COLO829 (cell line): ENCODE data around the gene AP3D1.

Experiments
- DNase-seq: peaks from one replicate; pipeline ENCODE4 v3.0.0; 2012; ENCODE audit warnings: low spot score

AP3D1 gene

DNA sequence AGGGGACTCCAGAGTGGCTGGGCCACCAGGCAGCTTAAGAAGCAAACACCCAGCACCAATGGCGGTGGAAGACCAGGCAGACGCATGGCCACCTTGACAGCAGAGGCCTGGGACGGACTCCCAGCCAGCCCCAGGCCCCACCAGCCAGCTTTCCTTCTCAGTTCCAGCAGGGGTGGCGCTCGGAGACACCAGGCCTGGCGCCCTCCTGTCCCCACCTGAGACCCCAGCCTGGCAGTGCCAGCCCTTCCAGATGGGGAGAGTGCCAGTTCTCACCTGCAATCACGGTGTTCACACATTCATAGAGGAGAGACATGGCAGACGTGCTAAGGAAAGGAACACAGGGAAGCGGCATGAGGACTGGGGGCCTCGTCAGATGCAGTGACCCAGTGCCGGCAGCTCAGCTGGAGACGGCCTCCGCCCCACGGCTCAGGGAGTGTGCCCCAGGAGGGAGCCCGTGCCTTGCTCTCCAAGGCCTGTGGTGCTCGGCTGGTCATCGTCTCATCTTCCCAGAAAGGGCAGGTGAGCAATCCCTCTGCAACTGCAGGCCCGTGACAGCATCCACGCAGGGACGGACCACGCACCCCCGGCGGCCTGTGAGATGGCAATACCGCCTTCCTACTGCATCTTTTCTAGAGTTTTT is 24.4 kb downstream of the AP3D1 start:
- no peak for DNase-seq

DNA sequence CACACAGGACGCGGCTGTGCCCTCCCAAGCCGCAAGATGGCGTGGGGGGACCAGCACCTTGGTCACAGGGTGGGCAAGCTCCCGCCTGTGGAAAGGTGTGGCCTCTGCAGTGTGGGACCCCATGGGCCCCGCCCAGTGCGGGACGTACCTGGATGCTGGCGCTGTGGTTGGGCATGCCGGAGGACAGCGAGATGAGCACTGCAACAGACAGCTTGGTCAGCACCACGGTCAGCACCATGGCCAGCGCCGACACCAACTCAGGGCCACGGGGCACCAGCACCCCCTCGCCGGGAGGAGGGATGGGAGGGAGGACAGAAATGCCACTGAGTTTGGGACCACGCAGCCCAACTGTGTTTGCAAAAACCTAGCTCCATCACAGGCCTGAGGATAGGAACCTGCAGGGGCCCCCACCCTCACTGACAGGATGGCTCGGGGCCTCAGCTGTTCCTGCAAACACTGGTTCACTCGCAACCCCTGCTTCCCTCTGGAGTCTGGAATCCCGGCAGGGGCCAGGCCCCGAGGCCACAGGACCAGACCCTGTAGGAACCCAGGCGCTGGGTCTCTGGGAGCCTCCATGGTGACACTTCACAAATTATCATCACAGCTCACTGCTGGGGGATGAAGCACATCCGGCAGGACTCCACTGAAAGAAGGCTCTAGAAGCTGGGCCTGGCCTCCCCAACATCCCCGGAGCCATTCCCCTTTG is 27.5 kb downstream of the AP3D1 start:
- DNase-seq: no peak

DNA sequence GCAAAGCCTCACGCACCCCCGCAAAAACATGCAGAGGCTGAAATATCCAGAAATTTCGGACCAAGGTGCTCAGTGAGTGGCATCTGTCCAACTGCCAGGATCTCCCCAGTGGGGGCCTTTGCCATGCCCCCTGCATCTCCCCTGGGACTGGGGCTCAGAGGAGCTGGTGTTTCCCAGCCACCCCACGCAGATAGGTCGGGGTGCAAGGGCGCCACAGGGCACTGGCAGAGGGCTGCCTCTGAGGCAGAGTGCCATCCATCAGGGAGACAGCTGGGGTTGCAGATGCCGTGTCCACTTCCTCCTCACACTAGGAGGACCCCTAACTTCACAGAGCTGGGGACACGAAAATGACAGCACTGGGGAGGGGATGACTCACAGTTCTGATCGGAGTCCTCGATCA is 28.4 kb downstream of the AP3D1 start:
- no peak for DNase-seq

DNA sequence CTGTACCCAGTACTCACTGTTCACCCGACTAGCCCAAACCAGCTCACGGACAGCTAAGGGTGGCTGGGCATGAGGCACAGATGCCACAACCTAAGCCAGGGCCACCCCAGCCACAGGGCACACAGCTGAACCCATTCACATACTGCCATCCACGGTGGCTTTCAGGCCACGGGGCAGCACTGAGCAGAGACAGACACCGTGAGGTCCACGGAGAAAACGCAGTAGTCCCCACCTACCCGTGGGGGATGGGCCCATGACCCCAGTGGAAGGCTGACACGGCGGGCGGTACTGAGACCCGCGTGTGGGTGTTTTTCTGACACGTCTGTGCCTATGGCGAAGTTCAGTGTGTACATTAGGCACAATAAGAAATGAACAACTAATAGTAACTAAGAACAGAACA is 29.1 kb downstream of the AP3D1 start:
- no peak for DNase-seq

DNA sequence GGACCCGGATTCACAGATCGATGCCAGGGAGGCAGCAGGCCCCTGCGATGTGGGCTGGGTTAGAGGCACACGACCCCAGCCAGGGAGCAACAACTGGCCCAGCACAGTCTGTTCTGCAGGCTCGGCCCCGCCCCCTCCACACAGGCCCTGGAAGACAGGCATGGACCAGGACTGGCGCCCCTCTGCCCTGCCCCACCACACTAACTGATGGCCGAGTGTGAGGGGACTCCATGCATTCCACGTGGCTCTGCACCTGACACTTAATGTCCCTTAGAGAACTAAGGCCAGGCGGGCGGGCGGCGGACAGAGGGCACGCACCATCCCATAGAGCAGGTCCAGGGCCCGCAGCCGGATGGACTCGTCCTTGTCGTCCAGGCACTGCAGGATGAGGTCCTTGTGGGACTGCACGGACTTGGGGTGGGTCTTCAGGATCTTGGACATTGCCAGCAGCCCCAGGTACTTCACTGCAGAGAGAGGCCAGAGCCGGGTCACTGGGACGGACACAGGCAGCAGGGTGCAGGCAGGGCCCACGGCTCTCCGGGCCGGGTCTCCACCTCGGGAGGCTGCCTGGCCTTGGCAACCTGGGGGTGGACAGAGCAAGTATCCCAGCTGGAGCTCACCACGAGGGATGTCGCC is 29.8 kb downstream of the AP3D1 start:
- DNase-seq: no peak

DNA sequence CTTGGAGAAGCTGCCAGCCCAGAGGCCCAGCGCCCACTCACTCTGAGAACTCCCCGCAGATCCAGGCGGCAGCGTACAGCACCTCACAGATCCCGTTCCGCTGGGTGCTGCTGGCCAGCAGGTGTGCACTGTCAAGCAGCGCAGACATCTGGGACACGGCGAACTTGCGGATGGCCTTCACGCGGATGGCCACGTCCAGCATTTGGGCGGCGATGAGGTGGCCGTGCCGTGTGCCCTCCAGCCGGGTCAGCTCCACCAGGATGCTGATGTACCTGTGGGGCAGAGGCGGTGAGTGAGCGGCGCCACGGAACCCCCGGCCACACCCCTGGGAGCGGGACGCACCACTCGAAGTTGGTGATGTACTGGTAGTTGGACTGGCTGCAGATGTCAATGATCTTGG is 30.5 kb downstream of the AP3D1 start:
- DNase-seq: no peak

DNA sequence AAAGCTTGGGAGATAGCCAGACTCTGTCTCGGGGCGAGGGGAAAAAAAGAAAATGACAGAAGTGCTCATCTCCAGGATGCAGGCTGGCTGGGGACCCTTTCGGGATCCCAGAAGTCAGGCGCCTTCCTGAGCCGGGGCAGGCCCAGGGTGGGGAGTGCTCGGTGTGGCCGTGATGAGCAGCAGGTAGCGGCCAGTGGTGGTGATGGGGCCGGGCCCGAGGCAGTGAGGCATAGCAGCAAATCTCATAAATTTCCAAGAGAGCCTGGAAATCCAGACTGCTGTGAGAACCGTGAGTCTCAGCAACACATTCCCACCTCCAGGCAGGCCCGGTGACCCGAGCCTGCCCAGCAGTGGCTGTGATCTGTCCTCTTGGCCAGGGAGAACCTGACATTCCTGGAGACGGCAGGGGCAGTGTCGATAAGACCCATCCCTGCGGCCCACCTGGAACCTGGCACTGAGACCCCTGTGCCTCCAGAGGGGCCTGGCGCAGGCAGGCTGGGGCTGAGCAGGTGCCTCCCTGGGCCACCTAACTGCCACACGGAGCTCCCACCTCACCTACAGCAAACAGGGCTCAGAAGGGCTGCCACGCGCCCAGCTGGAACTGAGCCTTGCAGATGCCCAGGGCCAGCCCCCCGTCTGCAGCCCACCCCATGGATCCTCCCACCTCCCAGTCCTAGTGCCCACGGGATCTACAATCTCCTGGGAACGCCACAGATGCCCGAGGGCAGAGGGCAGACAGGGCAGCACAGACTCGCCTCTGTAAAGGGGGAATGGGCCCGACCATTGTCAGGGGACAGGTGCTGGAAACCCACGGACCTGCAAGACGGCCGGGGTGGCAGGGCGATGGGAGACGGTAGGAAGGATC is 31.2 kb downstream of the AP3D1 start:
- DNase-seq: no peak

DNA sequence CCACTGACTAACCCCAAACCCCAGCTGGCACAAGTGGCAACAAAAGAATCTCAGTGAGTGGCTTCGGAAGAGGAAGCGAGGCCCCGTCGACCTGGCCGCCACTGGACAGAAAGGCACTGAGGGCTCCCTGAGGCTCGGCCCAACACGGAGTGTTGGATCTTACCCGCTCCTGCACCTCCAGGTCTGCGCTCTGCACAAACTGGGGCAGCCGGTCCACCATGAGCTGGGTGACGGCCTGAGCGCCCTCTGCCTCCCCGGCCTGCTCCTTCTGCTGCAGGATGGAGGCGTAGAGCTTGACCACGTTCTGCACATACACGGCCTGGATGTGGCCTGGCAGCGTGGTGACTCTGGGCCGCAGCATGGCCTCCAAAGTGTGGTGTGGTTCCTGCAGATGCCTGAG is 32.9 kb downstream of the AP3D1 start:
- no peak for DNase-seq

DNA sequence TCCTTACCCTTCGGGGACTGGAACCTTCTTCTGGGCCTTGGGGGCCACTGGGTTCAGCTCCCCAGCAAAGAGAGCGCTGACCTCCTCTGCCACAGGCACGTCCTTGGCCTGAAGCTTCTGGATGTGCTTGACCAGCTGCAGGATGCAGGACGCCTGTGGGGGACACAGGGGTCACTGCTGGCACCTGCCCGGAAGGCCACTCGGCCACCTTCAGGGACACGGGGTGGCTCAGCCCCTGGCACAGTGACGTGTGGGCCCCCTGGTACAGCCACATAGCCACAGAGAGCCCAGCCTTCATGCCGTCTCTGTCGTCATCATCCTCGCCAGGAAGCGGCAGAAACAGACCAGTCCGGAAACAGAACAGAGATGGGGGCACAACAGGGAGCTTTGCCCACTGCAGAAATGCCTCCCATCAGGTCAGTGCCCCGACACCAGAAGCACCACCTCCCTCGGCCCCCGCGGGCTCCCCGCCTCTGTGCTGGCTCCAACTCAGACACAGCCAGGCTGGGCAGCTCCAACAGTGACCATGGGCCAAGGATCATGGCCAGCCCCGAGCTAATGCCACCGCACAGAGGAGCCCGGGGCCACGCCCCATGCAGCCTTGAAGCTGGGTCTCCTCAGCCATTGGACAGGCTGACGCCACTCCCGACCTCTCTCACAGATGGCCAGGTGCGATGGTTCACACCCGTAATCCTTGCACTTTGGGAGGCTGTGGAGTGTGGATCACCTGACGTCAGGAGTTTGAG is 34.0 kb downstream of the AP3D1 start:
- no peak for DNase-seq

DNA sequence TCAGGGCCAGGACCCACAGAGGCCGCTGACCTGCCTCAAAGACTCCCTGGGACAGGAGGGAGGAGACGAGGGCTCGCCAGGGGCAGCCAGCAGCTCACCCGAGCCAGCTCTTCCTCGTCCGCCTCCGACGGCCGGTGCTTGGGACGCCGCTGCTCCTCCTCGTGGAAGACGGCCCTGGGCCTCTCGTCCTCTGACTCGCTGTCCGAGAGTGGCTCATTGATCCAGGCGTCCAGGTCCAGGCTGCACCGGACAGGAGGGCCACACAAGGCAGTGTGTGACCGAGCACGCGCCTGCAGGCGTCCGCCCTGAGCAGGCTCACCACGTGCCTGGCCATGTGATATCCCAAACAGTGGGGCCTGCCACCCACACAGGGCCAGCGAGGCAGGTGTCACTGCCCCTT is 34.9 kb downstream of the AP3D1 start:
- DNase-seq: no peak

DNA sequence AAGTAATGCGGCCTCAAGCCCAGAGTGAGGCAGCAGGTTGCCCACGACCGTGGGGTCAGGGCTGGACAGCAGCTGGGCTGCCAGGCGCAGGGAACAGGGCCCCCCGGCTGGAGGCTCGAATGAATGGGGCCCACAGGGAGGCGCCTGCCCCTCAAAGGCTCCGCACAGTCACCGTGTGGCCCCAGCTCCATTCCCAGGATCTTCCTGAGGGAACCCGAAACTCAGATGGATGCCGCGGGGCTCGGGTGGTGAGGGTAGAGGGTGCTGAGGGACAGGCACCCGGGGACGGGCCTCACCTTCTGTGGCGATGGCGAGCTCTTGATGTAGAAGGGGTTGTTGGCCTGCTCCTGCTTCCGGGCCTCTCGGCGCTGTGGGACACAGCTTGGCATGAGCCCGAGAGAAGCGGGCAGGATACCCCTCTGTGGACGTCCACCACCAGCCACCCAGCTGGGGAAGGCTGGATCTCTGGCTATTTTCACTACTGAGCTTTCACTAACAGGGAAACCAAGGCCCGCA is 35.4 kb downstream of the AP3D1 start:
- DNase-seq: no peak

DNA sequence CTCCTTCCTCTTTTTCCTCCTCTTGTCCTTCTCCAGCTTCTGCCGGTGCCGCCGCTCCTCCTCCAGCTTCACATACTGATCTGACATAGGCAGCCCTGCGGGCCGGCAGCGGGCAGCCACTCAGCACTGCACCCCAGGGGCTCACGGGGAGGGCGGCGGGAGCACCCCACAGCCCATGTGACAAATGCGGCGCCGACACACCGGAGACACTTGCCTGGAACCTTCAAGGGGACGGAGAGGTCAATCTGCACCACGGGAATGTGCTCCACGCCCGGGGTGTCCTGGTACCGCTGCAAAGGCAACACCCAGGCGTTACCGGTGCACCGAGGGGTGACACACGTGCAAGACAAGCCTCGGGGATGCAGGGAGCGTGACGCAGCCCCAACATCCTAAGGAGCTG is 36.0 kb downstream of the AP3D1 start:
- DNase-seq: no peak

DNA sequence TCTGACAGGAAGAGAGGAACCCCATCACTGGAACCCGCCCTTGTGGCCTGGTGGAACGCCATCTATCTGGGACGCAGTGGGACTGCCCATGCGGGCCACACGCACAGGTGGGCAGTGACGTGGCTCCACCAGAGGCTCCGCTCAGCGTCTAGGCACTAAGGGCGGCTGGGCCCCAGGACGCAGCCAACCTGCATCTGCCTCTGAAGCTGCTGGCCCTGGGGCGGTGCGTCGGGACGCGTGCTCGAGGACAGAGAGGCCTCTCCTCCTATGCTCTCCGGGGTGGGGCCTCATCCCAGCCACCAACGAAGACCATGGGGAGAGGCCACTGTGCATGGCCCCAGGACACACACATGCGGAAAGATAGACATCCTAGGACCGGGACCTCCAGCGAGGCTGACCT is 36.5 kb downstream of the AP3D1 start:
- no peak for DNase-seq

DNA sequence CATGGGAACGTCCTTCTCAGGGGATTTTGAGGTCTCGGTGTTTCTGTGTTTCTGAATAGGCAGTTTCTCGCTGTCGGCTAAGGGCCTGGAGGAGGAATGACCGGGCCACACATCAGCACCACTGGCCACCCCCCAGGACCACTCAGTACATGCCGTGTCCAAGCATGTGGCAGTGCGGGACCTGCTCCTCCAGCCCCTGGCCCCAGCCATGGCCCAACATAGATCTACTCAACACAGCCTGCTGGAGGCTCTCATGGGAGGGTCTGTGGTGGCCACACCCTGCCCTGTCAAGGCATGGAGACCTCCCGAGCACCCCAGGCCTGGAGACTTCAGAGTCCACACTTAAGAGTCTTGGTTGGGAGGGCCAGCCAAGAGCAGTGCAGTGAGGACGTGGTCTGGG is 37.1 kb downstream of the AP3D1 start:
- no peak for DNase-seq

DNA sequence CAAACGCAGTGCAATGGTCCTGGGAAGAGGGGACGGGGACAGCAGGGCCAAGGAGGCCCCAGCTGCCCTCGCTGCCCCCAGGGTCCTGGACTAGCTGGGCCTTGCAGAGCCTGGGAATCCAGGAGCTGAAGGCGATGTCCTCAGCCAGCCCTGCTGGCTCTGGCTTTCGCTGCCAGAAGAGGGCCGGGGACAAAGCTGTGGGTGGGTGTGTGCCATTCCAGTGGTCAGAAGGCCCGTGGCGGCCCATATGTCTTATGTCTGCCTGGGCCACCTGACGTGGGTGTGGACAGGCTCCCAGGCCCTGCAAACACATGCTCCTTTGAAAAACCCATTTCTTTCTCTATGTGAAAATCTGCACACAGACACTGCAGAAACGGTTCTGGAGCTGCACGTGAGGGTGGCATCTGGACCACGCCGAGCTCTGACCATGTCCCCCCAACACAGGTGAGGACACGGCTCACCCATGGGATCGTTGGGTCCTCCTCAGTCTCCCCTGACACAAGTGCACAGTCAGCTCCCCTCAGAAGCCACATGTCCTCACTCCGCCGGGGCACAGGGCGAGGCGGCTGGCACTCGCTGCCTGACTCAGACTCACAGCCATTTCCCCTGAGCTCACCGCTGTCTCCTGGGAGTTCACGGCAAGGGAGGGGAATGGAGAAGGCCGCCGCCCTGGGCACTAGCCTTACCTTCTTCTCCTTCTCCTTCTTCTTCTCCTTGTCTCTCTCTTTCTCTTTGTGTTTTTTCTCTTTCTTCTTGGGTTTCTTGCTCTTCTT is 37.7 kb downstream of the AP3D1 start:
- no peak for DNase-seq

DNA sequence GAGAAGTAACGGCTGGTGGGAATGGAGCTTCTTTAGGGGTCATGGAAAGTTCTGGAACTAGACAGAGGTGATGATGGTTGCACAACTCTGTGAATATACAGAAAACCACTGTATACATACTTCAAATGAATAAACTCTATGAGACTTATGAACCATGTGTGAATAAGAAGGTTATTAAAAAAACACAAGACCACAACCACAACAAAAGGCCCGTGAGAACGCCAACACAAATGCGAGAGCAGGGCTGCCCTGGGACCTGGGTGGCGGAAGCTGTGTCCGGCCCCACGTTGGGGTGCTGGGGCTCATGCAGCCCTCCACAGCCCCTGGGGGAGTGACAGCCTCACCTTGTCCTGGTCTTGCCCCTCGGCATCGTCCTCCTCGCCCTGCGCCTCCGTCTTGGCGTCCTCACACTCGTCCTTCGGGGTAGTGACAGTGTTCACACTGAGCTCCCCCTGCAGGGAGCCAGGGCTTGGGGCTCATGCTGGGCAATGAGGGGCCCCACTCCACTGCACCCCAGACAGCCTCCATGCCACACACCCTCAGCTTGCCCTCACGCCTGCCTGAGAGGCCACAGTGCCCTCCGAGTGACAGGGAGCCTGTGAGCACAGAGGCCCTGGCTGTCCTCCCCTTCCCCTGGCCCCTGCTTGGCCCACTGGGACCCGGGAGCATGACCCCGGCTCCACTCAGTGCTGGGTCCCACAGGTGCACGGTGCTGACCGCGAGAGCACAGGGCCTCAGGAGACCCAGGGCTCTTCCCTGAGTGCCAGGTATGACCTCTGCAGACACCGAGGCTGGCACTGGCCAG is 38.6 kb downstream of the AP3D1 start:
- no peak for DNase-seq

DNA sequence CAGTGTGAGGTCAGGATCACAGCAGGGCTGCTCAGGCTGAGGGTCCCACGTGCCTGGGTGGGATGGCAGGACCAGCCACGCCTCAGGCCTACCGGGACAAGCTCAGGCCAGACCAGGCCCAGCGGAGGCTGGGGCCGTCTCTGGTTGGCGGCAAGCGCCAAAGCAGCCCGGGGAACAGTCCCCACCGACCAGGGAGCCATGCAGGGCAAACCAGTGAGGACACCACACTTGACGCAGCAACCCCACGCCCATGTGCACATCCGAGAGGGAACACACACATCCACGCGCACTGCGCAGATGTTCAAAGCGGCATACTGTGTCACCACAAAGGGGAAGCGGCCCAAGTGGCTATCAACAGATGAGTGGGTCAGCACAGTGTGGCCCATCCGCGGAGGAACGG is 39.5 kb downstream of the AP3D1 start:
- no peak for DNase-seq

DNA sequence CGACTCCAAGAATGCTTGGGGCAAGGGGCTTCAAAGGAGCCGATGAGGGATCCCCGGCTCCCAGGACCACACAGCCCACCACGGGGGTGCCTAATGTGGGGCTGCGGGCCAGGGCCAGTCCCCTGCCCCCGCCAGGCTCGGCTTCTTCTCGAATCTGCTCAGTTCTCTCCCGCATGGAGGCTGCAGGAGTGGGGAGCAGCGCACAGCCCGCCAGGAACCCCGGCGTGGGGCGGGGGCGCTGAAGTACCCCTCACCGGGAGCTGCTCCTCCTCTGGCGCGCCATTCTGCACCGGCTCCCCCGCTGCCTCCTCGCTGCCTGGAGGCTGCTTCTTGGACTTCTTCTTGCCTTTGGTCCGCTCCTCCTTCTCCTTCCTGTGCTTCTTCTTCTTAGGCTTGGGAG is 39.9 kb downstream of the AP3D1 start:
- no peak for DNase-seq

DNA sequence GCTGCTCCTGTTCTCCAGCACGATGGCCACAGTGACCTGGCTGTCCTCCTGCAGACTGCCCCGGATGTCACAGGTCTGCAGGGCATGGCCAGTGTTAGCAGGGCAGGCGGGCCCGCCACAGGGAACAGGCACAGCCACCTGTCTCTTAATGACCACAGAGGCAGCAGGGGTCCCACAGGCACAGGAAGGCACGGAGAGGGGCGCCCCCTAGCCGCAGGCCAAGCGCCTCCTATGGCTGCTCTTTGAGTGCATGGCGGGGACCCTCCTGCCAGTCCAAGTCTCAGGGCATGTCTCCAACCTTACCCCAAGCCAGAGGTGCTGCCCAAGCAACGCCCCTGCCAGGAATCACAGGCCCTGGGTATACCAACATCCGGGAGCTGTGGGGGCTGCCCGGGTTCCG is 40.5 kb downstream of the AP3D1 start:
- DNase-seq: no peak
